ENCODE measurements around the gene PROX1.

The PROX1 gene

DNA sequence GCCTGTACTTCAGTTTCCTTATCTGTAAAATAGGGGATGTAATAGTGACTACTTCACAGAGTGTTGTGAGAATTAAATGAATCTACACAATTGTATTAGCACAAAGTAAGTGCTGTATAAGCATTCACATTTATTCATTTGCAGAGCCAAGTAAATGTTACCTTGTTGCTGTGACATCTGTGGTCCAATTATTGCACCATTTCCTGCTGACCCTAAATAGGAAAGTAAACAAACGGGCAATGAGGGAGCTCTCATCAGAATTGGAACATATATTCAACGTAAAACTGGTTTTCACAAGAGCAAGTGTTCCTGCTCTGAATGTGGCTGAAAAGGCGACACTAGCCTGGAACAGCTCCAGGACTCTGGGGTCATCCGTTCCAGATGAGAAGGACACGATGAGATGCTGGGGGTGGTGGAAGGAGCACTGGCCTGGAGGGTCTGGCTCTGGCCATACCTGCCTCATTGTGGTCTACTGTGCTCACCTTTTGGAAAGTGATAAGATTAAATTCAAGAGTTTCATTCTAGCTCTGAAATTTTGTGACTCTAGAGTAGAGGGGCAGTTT is 34.5 kb downstream of the PROX1 start:
- Histone ChIP-seq H3K23ac (ENCODE audit: low read length) (no peak overlapping the region), H3K4me3 (ENCODE audit: low read depth, low read length) (no peak overlapping the region), H4K12ac (ENCODE audit: low read depth, low read length) (no peak overlapping the region), H3K79me2 (ENCODE audit: control insufficient read depth, insufficient read depth, low read length, poor library complexity) (no peaks in the 10 kb centered on the region), H2BK5ac (ENCODE audit: low read depth, low read length, poor library complexity) (no peak overlapping the region), H2AFZ (ENCODE audit: insufficient read depth, low read length, poor library complexity) (no peak overlapping the region), H3K79me1 (ENCODE audit: low read length) (no peaks in the 10 kb centered on the region), H3K9me3 (ENCODE audit: insufficient read depth, low read depth, low read length) (peaks cover 1% of the 10 kb centered on the region), H2BK12ac (ENCODE audit: low read length) (no peak overlapping the region), H3K4me2 (ENCODE audit: low read length) (no peak overlapping the region), H3K27ac (ENCODE audit: low read depth, low read length) (no peak overlapping the region), H3K9ac (ENCODE audit: low read length) (no peak overlapping the region), H3K14ac (ENCODE audit: low read length) (no peak overlapping the region), H4K91ac (ENCODE audit: low read depth, low read length) (no peak overlapping the region), H3K4me1 (ENCODE audit: control insufficient read depth in 1 of 2, insufficient read depth in 2 of 2, low read length in 2 of 2) (no peaks in the 10 kb centered on the region), H3K36me3 (ENCODE audit: control insufficient read depth in 1 of 2, insufficient read depth in 2 of 2, low read length in 2 of 2) (peaks cover 0 to 1% of the 10 kb centered on the region in 2 experiments), H3K4ac (ENCODE audit: low read depth, low read length) (no peak overlapping the region), H4K8ac (ENCODE audit: low read depth, low read length) (no peak overlapping the region), H3K27me3 (ENCODE audit: insufficient read depth, low read length) (no peaks in the 10 kb centered on the region), H2BK120ac (ENCODE audit: insufficient read depth, low read length, poor library complexity) (no peak overlapping the region), H3K18ac (ENCODE audit: low read length) (no peak overlapping the region), H2AK5ac (ENCODE audit: low read length) (no peak overlapping the region)
- DNase-seq, result no peak
- WGBS (ENCODE audit: extremely low coverage, insufficient coverage, insufficient read length), result no CpG with 5 or more reads among the region's 5 CpGs

DNA sequence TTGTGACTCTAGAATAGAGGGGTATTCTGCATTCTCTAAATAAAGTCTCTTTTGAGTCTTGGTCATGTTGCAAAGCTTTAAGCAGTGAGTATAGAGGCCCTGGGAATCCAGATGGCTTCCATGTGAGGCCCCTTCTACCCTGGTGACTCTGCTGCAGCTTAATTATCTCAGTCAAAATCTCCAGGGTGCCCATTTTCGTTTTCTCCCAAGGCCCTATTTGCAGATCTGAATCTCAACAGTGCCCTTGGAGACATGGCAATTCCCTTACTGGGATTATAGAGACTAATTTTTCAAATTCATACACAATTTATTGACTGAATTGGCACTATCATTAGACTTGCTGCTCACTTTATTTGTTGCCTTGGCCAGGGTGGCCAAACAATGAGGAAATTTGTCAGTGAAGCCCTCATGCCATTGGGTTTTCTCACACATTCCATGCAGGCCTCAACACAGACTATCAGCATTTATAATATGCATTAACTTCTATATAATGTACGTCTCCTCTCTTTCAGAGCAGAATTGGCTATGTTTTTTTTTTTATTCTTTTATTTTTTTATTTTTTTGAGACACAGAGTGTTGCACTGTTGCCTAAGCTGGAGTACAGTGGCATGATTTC is 35.1 kb downstream of the PROX1 start:
- H3K79me2 ChIP-seq (ENCODE audit: control insufficient read depth, insufficient read depth, low read length, poor library complexity), result no peaks in the 10 kb centered on the region
- H3K4me1 ChIP-seq (ENCODE audit: control insufficient read depth in 1 of 2, insufficient read depth in 2 of 2, low read length in 2 of 2), result no peaks in the 10 kb centered on the region
- WGBS (ENCODE audit: extremely low coverage, insufficient coverage, insufficient read length), result no CpG with 5 or more reads among the region's 2 CpGs
- no peak overlapping the region for H3K18ac ChIP-seq (ENCODE audit: low read length)
- no peak overlapping the region for H2BK12ac ChIP-seq (ENCODE audit: low read length)
- H3K36me3 ChIP-seq (ENCODE audit: control insufficient read depth in 1 of 2, insufficient read depth in 2 of 2, low read length in 2 of 2), result no peaks in the 10 kb centered on the region
- H3K4me2 ChIP-seq (ENCODE audit: low read length), result no peak overlapping the region
- peaks cover 1% of the 10 kb centered on the region for H3K9me3 ChIP-seq (ENCODE audit: insufficient read depth, low read depth, low read length)
- H3K27ac ChIP-seq (ENCODE audit: low read depth, low read length), result no peak overlapping the region
- no peak overlapping the region for H3K9ac ChIP-seq (ENCODE audit: low read length)
- no peaks in the 10 kb centered on the region for H3K27me3 ChIP-seq (ENCODE audit: insufficient read depth, low read length)
- no peak overlapping the region for H2BK5ac ChIP-seq (ENCODE audit: low read depth, low read length, poor library complexity)
- no peak overlapping the region for H4K8ac ChIP-seq (ENCODE audit: low read depth, low read length)
- no peak overlapping the region for H3K14ac ChIP-seq (ENCODE audit: low read length)
- no peak overlapping the region for H3K23ac ChIP-seq (ENCODE audit: low read length)
- no peak overlapping the region for H2AK5ac ChIP-seq (ENCODE audit: low read length)
- no peak overlapping the region for H3K4ac ChIP-seq (ENCODE audit: low read depth, low read length)
- DNase-seq, result peak; percentile 10 to 57
- no peak overlapping the region for H4K91ac ChIP-seq (ENCODE audit: low read depth, low read length)
- H4K12ac ChIP-seq (ENCODE audit: low read depth, low read length), result no peak overlapping the region
- no peaks in the 10 kb centered on the region for H3K79me1 ChIP-seq (ENCODE audit: low read length)
- H2BK120ac ChIP-seq (ENCODE audit: insufficient read depth, low read length, poor library complexity), result no peak overlapping the region
- no peak overlapping the region for H3K4me3 ChIP-seq (ENCODE audit: low read depth, low read length)
- H2AFZ ChIP-seq (ENCODE audit: insufficient read depth, low read length, poor library complexity), result no peak overlapping the region

DNA sequence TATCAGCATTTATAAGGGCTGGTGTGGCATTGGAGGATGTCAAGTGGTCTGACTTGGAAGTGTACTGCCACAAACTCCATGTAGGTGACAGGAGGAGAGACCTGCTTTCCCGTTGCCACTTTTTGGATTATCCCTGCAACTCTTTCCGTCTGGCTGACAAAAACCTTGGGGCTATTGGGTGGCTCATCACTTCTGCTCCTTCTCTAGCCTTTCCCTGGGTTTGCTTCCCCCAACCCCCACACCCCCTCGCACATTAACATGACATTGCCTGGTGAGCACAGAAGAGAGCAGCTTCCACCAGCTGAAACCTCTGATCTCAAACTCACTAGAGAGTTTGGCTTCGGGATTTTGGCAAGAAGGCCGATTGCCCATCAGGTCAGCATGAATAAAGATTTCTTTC is 39.2 kb downstream of the PROX1 start:
- H2AFZ ChIP-seq (ENCODE audit: insufficient read depth, low read length, poor library complexity), result no peak overlapping the region
- H2AK5ac ChIP-seq (ENCODE audit: low read length), result no peak overlapping the region
- H3K27me3 ChIP-seq (ENCODE audit: insufficient read depth, low read length), result no peaks in the 10 kb centered on the region
- H4K8ac ChIP-seq (ENCODE audit: low read depth, low read length), result no peak overlapping the region
- H3K27ac ChIP-seq (ENCODE audit: low read depth, low read length), result no peak overlapping the region
- no peak overlapping the region for H4K91ac ChIP-seq (ENCODE audit: low read depth, low read length)
- H3K4ac ChIP-seq (ENCODE audit: low read depth, low read length), result no peak overlapping the region
- no peak overlapping the region for H2BK120ac ChIP-seq (ENCODE audit: insufficient read depth, low read length, poor library complexity)
- H3K4me2 ChIP-seq (ENCODE audit: low read length), result no peak overlapping the region
- no peak overlapping the region for H4K12ac ChIP-seq (ENCODE audit: low read depth, low read length)
- no peak overlapping the region for H2BK12ac ChIP-seq (ENCODE audit: low read length)
- no peak overlapping the region for H3K9ac ChIP-seq (ENCODE audit: low read length)
- WGBS (ENCODE audit: extremely low coverage, insufficient coverage, insufficient read length), result no CpG with 5 or more reads among the region's 5 CpGs
- no peaks in the 10 kb centered on the region for H3K79me2 ChIP-seq (ENCODE audit: control insufficient read depth, insufficient read depth, low read length, poor library complexity)
- H3K9me3 ChIP-seq (ENCODE audit: insufficient read depth, low read depth, low read length), result no peaks in the 10 kb centered on the region
- H3K4me1 ChIP-seq (ENCODE audit: control insufficient read depth in 1 of 2, insufficient read depth in 2 of 2, low read length in 2 of 2), result peaks cover 8 to 12% of the 10 kb centered on the region in 2 experiments
- H3K4me3 ChIP-seq (ENCODE audit: low read depth, low read length), result no peak overlapping the region
- no peak for DNase-seq
- H3K14ac ChIP-seq (ENCODE audit: low read length), result no peak overlapping the region
- H3K23ac ChIP-seq (ENCODE audit: low read length), result no peak overlapping the region
- no peak overlapping the region for H2BK5ac ChIP-seq (ENCODE audit: low read depth, low read length, poor library complexity)
- H3K18ac ChIP-seq (ENCODE audit: low read length), result no peak overlapping the region
- H3K79me1 ChIP-seq (ENCODE audit: low read length), result peaks cover 4% of the 10 kb centered on the region
- H3K36me3 ChIP-seq (ENCODE audit: control insufficient read depth in 1 of 2, insufficient read depth in 2 of 2, low read length in 2 of 2), result no peaks in the 10 kb centered on the region

DNA sequence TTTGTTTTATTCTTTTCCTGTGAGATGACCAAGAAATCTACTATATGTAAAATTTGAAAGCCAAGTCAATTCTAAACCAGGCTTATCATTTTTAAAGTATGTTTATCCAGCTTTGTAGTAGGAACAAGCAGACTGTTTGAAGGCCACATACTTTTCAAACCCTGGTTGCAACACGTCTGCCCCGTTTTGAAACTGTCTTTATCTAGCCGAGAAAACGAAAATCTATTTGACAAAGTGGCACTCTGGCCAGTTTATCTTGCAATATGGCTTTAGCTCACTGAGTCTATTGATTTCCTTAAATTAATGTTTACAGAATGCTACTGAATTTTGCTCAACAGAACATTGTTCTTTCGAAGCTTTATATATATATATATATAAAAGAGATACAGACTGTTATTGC is 39.7 kb downstream of the PROX1 start:
- H3K4me1 ChIP-seq (ENCODE audit: control insufficient read depth in 1 of 2, insufficient read depth in 2 of 2, low read length in 2 of 2), result peaks cover 8 to 12% of the 10 kb centered on the region in 2 experiments
- no peak overlapping the region for H4K91ac ChIP-seq (ENCODE audit: low read depth, low read length)
- H3K79me1 ChIP-seq (ENCODE audit: low read length), result peaks cover 4% of the 10 kb centered on the region
- H3K9ac ChIP-seq (ENCODE audit: low read length), result no peak overlapping the region
- H3K4me2 ChIP-seq (ENCODE audit: low read length), result no peak overlapping the region
- no peak overlapping the region for H4K12ac ChIP-seq (ENCODE audit: low read depth, low read length)
- no peak overlapping the region for H3K23ac ChIP-seq (ENCODE audit: low read length)
- H2AK5ac ChIP-seq (ENCODE audit: low read length), result no peak overlapping the region
- no peak overlapping the region for H3K14ac ChIP-seq (ENCODE audit: low read length)
- H3K27me3 ChIP-seq (ENCODE audit: insufficient read depth, low read length), result no peaks in the 10 kb centered on the region
- H3K4me3 ChIP-seq (ENCODE audit: low read depth, low read length), result no peak overlapping the region
- no peaks in the 10 kb centered on the region for H3K36me3 ChIP-seq (ENCODE audit: control insufficient read depth in 1 of 2, insufficient read depth in 2 of 2, low read length in 2 of 2)
- no peak overlapping the region for H2AFZ ChIP-seq (ENCODE audit: insufficient read depth, low read length, poor library complexity)
- no peak overlapping the region for H3K4ac ChIP-seq (ENCODE audit: low read depth, low read length)
- H3K18ac ChIP-seq (ENCODE audit: low read length), result no peak overlapping the region
- H2BK120ac ChIP-seq (ENCODE audit: insufficient read depth, low read length, poor library complexity), result no peak overlapping the region
- H4K8ac ChIP-seq (ENCODE audit: low read depth, low read length), result no peak overlapping the region
- no peaks in the 10 kb centered on the region for H3K9me3 ChIP-seq (ENCODE audit: insufficient read depth, low read depth, low read length)
- H3K79me2 ChIP-seq (ENCODE audit: control insufficient read depth, insufficient read depth, low read length, poor library complexity), result no peaks in the 10 kb centered on the region
- no peak overlapping the region for H2BK5ac ChIP-seq (ENCODE audit: low read depth, low read length, poor library complexity)
- no peak overlapping the region for H2BK12ac ChIP-seq (ENCODE audit: low read length)
- WGBS (ENCODE audit: extremely low coverage, insufficient coverage, insufficient read length), result no CpG with 5 or more reads among the region's 5 CpGs
- no peak overlapping the region for H3K27ac ChIP-seq (ENCODE audit: low read depth, low read length)
- DNase-seq, result no peak

All from trophoblast cell (in vitro differentiated cells and primary cell).